Upper lobe of right lung (tissue), 1 donor: ENCODE measurements around the gene LRRC7. TPM values are rescaled to one million over a fixed set of nuclear protein-coding genes. Genes with fewer than 3 reads are reported as not detected.

Experiments
- ATAC-seq: fragments of 200-7000 bp; cut with Tn5 transposase; one replicate; pipeline ENCODE4 v1.9.1; 2020; ENCODE audit warnings: mild to moderate bottlenecking, moderate library complexity
- DNase-seq: peaks from one replicate; pipeline ENCODE4 v3.0.0-alpha.2; 2020
- H3K27ac ChIP-seq: fragments of 200-600 bp; one replicate; pipeline ENCODE4 v1.8.0; 2022
- H3K27me3 ChIP-seq: fragments of 200-600 bp; one replicate; pipeline ENCODE4 v1.8.0; 2022; ENCODE audit warnings: mild to moderate bottlenecking
- H3K36me3 ChIP-seq: fragments of 200-600 bp; one replicate; pipeline ENCODE4 v1.8.0; 2022
- H3K4me1 ChIP-seq: fragments of 200-600 bp; one replicate; pipeline ENCODE4 v1.8.0; 2022
- H3K4me3 ChIP-seq: fragments of 200-600 bp; one replicate; pipeline ENCODE4 v1.8.0; 2022; ENCODE audit warnings: mild to moderate bottlenecking
- H3K9me3 ChIP-seq: fragments of 200-600 bp; one replicate; pipeline ENCODE4 v1.8.0; 2022
- intact Hi-C: fragments of 100-400 bp; cut with DNase I; formaldehyde crosslinking; loops from one replicate; pipeline ENCODE4 v1.11.0; 2022
- total RNA-seq: library from RNA; stranded (reverse); fragmentation: NEBNext Ultra II Directional; extraction: Animal tissue kit (Norgen Biotek cat#: 25700); gene quantifications from one replicate; pipeline ENCODE4 v1.2.1, GENCODE V29; 2021
- TF ChIP-seq, protein P1 (sequence below): fragments of 200-600 bp; IDR thresholded peaks from one replicate; pipeline ENCODE4 v1.8.0; 2022; ENCODE audit warnings: antibody characterized with exemption
- donor health status: DM: no; HTN: yes; CAD: no; lungs with severe emphysema.

LRRC7 gene
- total RNA-seq, 1 donor from 2014 or later, result not detected

DNA sequence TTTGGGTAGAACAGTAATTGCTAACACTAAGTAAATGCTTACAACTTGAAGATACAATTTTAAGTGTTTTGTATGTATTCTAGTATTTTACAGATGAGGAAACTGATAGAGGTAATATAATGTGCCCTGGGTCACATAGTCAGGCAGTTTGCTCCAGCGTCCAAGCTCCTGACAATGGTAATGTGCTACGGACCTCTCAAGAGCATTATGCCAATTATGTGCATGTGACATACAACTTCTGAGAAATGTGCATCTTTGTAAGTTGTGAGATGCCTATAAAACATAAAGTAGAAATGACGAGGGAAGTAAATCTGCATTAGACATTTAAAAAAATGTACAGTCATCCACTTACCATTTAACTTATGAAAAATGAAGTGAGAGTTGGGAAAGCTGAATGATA, 186.8 kb downstream of the LRRC7 start:
- H3K4me1 ChIP-seq, result no peaks in the 10 kb centered on the region
- DNase-seq (no peak), ATAC-seq (no peak)
- H3K36me3 ChIP-seq, result no peaks in the 10 kb centered on the region
- no peak overlapping the region for H3K27ac ChIP-seq
- no peaks in the 10 kb centered on the region for H3K27me3 ChIP-seq
- TF ChIP-seq, protein P1, sequence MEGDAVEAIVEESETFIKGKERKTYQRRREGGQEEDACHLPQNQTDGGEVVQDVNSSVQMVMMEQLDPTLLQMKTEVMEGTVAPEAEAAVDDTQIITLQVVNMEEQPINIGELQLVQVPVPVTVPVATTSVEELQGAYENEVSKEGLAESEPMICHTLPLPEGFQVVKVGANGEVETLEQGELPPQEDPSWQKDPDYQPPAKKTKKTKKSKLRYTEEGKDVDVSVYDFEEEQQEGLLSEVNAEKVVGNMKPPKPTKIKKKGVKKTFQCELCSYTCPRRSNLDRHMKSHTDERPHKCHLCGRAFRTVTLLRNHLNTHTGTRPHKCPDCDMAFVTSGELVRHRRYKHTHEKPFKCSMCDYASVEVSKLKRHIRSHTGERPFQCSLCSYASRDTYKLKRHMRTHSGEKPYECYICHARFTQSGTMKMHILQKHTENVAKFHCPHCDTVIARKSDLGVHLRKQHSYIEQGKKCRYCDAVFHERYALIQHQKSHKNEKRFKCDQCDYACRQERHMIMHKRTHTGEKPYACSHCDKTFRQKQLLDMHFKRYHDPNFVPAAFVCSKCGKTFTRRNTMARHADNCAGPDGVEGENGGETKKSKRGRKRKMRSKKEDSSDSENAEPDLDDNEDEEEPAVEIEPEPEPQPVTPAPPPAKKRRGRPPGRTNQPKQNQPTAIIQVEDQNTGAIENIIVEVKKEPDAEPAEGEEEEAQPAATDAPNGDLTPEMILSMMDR, result no peak
- H3K9me3 ChIP-seq, result no peaks in the 10 kb centered on the region
- H3K4me3 ChIP-seq, result no peak overlapping the region
- intact Hi-C loops, result no loop called here

- no peaks in the 10 kb centered on the region for H3K27me3 ChIP-seq
- no peak overlapping the region for H3K27ac ChIP-seq
- no peaks in the 10 kb centered on the region for H3K9me3 ChIP-seq
- DNase-seq (no peak), ATAC-seq (no peak)
- TF ChIP-seq, protein P1, result no peak
- intact Hi-C loops, result no loop called here
- no peak overlapping the region for H3K4me3 ChIP-seq
- H3K36me3 ChIP-seq, result no peaks in the 10 kb centered on the region
- H3K4me1 ChIP-seq, result no peaks in the 10 kb centered on the region
Observed at GRCh38 chr1:69755647-69756046, 187.9 kb downstream of the LRRC7 start.

DNA sequence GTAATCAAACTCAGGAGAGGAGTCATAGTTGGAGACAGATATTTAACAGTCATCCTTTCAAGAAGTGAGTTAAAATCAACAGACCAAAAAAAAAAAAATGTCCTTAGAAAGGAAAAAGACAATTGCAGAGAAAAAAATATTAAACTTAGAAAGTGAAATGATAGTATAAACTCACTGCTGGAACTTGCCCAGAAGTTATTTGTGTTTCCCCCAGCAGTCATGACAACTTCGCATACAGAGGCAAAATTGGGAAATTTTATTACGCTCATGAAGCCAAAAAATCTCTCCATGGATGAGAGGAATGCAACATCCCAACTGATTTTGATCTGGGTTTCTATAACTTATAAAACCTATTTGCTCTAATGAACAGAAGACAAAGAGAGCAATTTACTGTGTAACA, 198.2 kb downstream of the LRRC7 start:
- Histone ChIP-seq H3K4me3 (no peak overlapping the region), H3K4me1 (no peaks in the 10 kb centered on the region), H3K36me3 (no peaks in the 10 kb centered on the region), H3K9me3 (no peaks in the 10 kb centered on the region), H3K27ac (no peak overlapping the region), H3K27me3 (no peaks in the 10 kb centered on the region)
- ATAC-seq, result no peak
- TF ChIP-seq, protein P1, result no peak
- DNase-seq, result no peak
- intact Hi-C loops, result no loop called here

DNA sequence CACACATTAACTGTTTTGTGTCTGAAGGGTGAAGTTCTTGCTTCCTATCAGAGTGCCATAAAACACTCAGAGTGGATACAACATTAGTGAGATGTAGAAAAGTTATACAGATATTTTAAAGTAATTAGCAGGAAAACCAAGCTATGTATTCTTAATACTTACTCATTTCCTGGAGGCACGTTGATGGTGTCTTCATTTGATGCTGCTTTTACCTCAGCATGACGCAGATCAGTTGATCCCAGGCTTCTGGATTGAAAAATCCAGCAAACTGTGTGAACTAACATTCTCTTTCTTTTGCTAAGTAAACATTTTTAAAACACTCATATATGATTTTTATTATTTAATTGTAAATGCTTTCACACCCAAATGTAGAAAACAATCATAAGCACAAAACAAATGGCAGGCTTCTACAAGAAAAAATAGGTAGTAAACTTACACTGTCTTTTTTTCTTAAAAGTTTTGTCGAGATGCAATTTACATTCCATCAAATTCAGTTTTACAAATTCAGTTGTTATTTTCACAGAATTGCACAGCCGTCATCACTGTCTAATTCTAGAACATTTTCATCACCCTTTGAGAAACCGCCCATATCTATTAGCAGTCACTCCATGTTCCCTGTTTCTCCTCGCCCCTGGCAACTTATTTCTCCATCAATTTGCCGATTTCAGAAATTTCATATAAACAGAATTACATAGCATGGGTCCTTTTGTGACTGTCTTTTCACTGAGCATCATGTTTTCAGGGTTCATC, 198.9 kb downstream of the LRRC7 start:
- ATAC-seq (no peak), DNase-seq (no peak)
- Histone ChIP-seq H3K4me3 (no peak overlapping the region), H3K9me3 (no peaks in the 10 kb centered on the region), H3K4me1 (no peaks in the 10 kb centered on the region), H3K27ac (no peak overlapping the region), H3K27me3 (no peaks in the 10 kb centered on the region), H3K36me3 (no peaks in the 10 kb centered on the region)
- TF ChIP-seq, protein P1, result no peak
- intact Hi-C loops, result no loop called here

DNA sequence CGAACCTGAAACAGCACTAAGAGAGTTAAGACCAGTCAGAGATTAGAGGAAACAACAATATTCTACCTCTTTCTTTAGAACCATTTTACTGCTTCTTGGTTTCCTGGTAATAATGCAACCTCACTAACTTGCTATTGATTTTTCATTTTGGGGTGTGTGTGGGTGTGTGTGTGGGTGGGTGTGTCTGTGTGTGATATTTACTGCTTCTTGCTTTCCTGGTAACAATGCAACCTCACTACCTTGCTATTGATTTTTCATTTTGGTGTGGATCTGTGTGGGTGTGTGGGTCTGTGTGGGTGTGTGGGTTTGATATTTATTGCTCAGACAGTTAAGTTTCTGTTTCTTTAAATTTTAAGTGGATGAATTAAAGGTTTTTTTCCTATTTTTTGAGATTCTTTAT, 208.8 kb downstream of the LRRC7 start:
- no peak for DNase-seq
- TF ChIP-seq, protein P1, result no peak

GRCh38 chr1:69777423-69777822, 209.7 kb downstream of the LRRC7 start:
- TF ChIP-seq, protein P1, result no peak

More for the DNA sequence above, 208.8 kb downstream of the LRRC7 start:
- H3K4me3 ChIP-seq, result no peak overlapping the region
- ATAC-seq, result no peak
- H3K9me3 ChIP-seq, result no peaks in the 10 kb centered on the region
- intact Hi-C loops, result no loop called here
- no peaks in the 10 kb centered on the region for H3K36me3 ChIP-seq
- no peak overlapping the region for H3K27ac ChIP-seq
- H3K27me3 ChIP-seq, result no peaks in the 10 kb centered on the region
- H3K4me1 ChIP-seq, result no peaks in the 10 kb centered on the region

More at GRCh38 chr1:69777423-69777822, 209.7 kb downstream of the LRRC7 start:
- H3K27ac ChIP-seq, result no peak overlapping the region
- ATAC-seq, result no peak
- intact Hi-C loops, result no loop called here
- H3K9me3 ChIP-seq, result no peaks in the 10 kb centered on the region
- H3K4me1 ChIP-seq, result no peaks in the 10 kb centered on the region
- H3K27me3 ChIP-seq, result no peaks in the 10 kb centered on the region
- DNase-seq, result no peak
- H3K4me3 ChIP-seq, result no peak overlapping the region
- H3K36me3 ChIP-seq, result no peaks in the 10 kb centered on the region
